Glutamatergic neuron (in vitro differentiated cells): ENCODE results near the gene FXYD5. TPM values are rescaled to one million over a fixed set of nuclear protein-coding genes. Genes with fewer than 3 reads are reported as not detected.

Source experiments
- DNase-seq: peaks from one replicate; pipeline ENCODE4 v3.0.0; 2022
- H3K27ac Mint-ChIP-seq: one replicate; pipeline ENCODE4 v1.8.0; 2020; ENCODE audit warnings: mild to moderate bottlenecking, mixed read lengths, inconsistent platforms; ENCODE audit not compliant: unreplicated experiment
- H3K27me3 Mint-ChIP-seq: one replicate; pipeline ENCODE4 v1.8.0; 2020; ENCODE audit warnings: mild to moderate bottlenecking, moderate library complexity, mixed read lengths, inconsistent platforms; ENCODE audit not compliant: unreplicated experiment
- H3K36me3 Mint-ChIP-seq: one replicate; pipeline ENCODE4 v1.8.0; 2020; ENCODE audit warnings: mild to moderate bottlenecking, mixed read lengths, inconsistent platforms; ENCODE audit not compliant: unreplicated experiment
- H3K4me1 Mint-ChIP-seq: one replicate; pipeline ENCODE4 v1.8.0; 2020; ENCODE audit warnings: mild to moderate bottlenecking, low read depth, mixed read lengths, inconsistent platforms; ENCODE audit not compliant: unreplicated experiment
- H3K4me3 Mint-ChIP-seq: one replicate; pipeline ENCODE4 v1.8.0; 2020; ENCODE audit warnings: mild to moderate bottlenecking, mixed read lengths, inconsistent platforms; ENCODE audit not compliant: unreplicated experiment
- H3K9me3 Mint-ChIP-seq: one replicate; pipeline ENCODE4 v1.8.0; 2020; ENCODE audit warnings: mild to moderate bottlenecking, moderate library complexity, mixed read lengths, inconsistent platforms; ENCODE audit not compliant: unreplicated experiment
- CTCF ChIP-seq: fragments of 200-600 bp; sonication (generic); IDR thresholded peaks from one replicate; pipeline ENCODE4 v1.5.0; 2021; ENCODE audit not compliant: partially characterized antibody, unreplicated experiment
- total RNA-seq: library from RNA; stranded (reverse); fragmentation: NEBNext Ultra II Directional; extraction: Animal tissue kit (Norgen Biotek cat#: 25700); gene quantifications from one replicate; pipeline ENCODE4 v1.2.1, GENCODE V29; 2021; ENCODE audit not compliant: unreplicated experiment

The FXYD5 gene
- total RNA-seq, 1 donor from 2014 or later, result 5.3 TPM

DNA sequence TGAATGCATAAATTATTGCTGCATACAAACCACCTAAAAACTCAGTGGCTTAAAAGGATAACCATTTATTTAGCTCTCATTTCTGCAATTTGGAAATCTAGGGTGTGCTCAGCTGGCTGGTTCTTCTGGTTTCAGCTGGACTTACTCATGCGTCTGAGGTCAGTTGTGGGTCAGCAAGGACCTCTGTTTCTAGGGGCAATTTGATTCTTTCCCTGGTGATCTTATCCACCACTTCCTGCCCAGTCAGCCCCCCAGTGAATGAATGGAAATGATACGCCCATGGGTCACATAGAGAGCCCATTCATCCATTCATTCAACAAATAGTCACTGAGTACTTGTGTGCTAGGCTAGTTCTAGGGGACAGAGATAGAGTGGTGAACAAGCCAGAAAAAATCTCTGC, 9.9 kb downstream of the FXYD5 start:
- Mint-ChIP-seq H3K27me3 (peaks cover 3% of the 10 kb centered on the region), H3K4me1 (no peaks in the 10 kb centered on the region), H3K27ac (no peak overlapping the region), H3K4me3 (no peak overlapping the region), H3K36me3 (peaks cover 19% of the 10 kb centered on the region), H3K9me3 (peaks cover 2% of the 10 kb centered on the region)
- TF ChIP-seq CTCF, result no peak
- DNase-seq, result no peak

DNA sequence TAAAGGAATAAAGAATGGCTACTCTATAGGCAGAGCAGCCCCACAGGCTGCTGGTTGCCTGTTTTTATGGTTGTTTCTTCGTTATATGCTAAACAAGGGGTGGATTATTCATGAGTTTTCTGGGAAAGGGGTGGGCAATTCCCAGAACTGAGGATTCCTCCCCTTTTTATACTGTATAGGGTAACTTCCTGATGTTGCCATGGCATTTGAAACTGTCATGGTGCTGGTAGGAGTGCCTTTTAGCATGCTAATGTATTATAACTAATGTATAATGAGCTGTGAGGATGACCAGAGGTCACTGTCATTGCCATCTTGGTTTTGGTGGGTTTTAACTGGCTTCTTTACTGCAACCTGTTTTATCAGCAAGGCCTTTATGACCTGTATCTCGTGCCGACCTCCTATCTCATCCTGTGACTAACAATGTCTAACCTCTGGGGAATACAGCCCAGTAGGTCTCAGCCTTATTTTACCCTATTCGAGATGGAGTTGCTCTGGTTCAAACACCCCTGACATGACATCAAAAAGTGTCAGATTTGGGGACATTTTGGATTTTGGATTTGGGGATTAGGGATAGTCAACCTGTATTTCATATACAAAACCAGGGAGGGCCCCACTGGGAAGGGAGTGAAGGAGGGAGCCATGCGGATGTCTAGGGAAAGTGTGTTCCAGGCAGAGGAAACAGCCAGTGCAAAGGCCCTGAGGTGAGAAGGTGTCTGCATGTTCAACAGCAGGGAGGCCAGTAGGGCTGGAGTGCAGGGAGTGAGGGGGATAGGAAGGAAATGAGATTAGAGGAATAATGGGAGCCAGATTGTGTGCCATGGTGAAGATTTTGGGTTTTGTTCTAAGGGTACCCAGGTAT, 10.9 kb downstream of the FXYD5 start:
- no peak for TF ChIP-seq CTCF
- Mint-ChIP-seq H3K9me3 (peaks cover 2% of the 10 kb centered on the region), H3K36me3 (peaks cover 19% of the 10 kb centered on the region), H3K4me3 (no peak overlapping the region), H3K27ac (peak overlapping the region; percentile 55), H3K27me3 (peaks cover 3% of the 10 kb centered on the region), H3K4me1 (no peaks in the 10 kb centered on the region)
- DNase-seq, result no peak

- no peak for TF ChIP-seq CTCF
- Mint-ChIP-seq H3K27me3 (peaks cover 3% of the 10 kb centered on the region), H3K4me1 (no peaks in the 10 kb centered on the region), H3K36me3 (peaks cover 19% of the 10 kb centered on the region), H3K27ac (no peak overlapping the region), H3K9me3 (peaks cover 2% of the 10 kb centered on the region), H3K4me3 (no peak overlapping the region)
- DNase-seq, result no peak
These were observed 11.8 kb downstream of the FXYD5 start for GRCh38 chr19:35166100-35167063.

GRCh38 chr19:35167251-35168119, 12.9 kb downstream of the FXYD5 start:
- no peak overlapping the region for H3K4me3 Mint-ChIP-seq
- peaks cover 15% of the 10 kb centered on the region for H3K36me3 Mint-ChIP-seq
- DNase-seq, result no peak
- H3K27me3 Mint-ChIP-seq, result peaks cover 3% of the 10 kb centered on the region
- H3K27ac Mint-ChIP-seq, result no peak overlapping the region
- H3K4me1 Mint-ChIP-seq, result no peaks in the 10 kb centered on the region
- no peak for TF ChIP-seq CTCF
- H3K9me3 Mint-ChIP-seq, result peaks cover 2% of the 10 kb centered on the region
